ENCODE measurements around the gene ABCC9. TPM values are rescaled to one million over a fixed set of nuclear protein-coding genes. Genes with fewer than 3 reads are reported as not detected.

The ABCC9 gene
- total and polyA plus RNA-seq, 2 donors (not counting 3 experiments of a cell fraction or from before 2014, with no cell fraction given) = under 0.01 TPM; not detected in 1

- no peak overlapping the region for H3K4me3 ChIP-seq (replicated peaks in 1 of 3; ENCODE audit: insufficient read depth in 1 of 3, low read depth in 1 of 3, low read length in 3 of 3)
- TF ChIP-seq EZH2 (IDR thresholded peaks at IDR 0.05; ENCODE audit: borderline replicate concordance, low read depth, low read length, severe bottlenecking) (no peak), JUN (IDR thresholded peaks at IDR 0.05; ENCODE audit: borderline replicate concordance, insufficient read depth, insufficient read length, low read depth) (no peak), GATA2 (IDR thresholded peaks at IDR 0.05; ENCODE audit: insufficient read depth, insufficient read length, low read depth, low read length) (no peak), MAX (IDR thresholded peaks at IDR 0.05; ENCODE audit: insufficient read depth, insufficient read length) (no peak), POLR2A (IDR thresholded peaks at IDR 0.05; ENCODE audit: low read depth, low read length) (no peak), CTCF (IDR thresholded peaks at IDR 0.05; ENCODE audit: extremely low read depth in 1 of 2, insufficient read depth in 1 of 2, low read depth in 1 of 2, low read length in 2 of 2) (no peak), POLR2AphosphoS5 (IDR thresholded peaks at IDR 0.05; ENCODE audit: insufficient read depth, low read depth, low read length) (no peak), MYC (IDR thresholded peaks at IDR 0.05; ENCODE audit: low read depth, low read length) (no peak), FOS (IDR thresholded peaks at IDR 0.05; ENCODE audit: borderline replicate concordance, insufficient read depth, low read length) (no peak)
- no peaks in the 10 kb centered on the region for H3K36me3 ChIP-seq (ENCODE audit: control insufficient read depth in 2 of 2, extremely low read depth in 1 of 2, insufficient read depth in 2 of 2, low read length in 2 of 2)
- no TSS peak for BruUV-seq (replicated peaks)
- H2AFZ ChIP-seq (ENCODE audit: low read depth, low read length) = no peak overlapping the region
- dilution Hi-C loops (cut with MboI; ENCODE audit: extremely low pct_ligation_motif_present, low sequenced_read_pairs) = no loop called here
- ChIA-PET CTCF (no interaction called here), POLR2A (no interaction called here)
- intact Hi-C loops (cut with micrococcal nuclease) = no loop called here
- H4K20me1 ChIP-seq (replicated peaks; ENCODE audit: control insufficient read depth, extremely low read depth, insufficient read depth, low read length) = no peaks in the 10 kb centered on the region
- FAIRE-seq (no peak), DNase-seq (ENCODE audit: low read depth, low spot score) (no peak)
- no peak overlapping the region for H3K4me2 ChIP-seq (ENCODE audit: insufficient read depth, low read length)
- H3K4me1 ChIP-seq (ENCODE audit: control insufficient read depth, extremely low read depth, insufficient read depth, low read length) = no peaks in the 10 kb centered on the region
- no peak overlapping the region for H3K27ac ChIP-seq (ENCODE audit: insufficient read depth, low read depth, low read length)
- no peaks in the 10 kb centered on the region for H3K27me3 ChIP-seq (ENCODE audit: control insufficient read depth in 2 of 2, insufficient read depth in 2 of 2, low read length in 2 of 2)
- H3K9me3 ChIP-seq (replicated peaks; ENCODE audit: control insufficient read depth, insufficient read depth, low read length) = no peaks in the 10 kb centered on the region
- no peak overlapping the region for H3K9ac ChIP-seq (replicated peaks; ENCODE audit: extremely low read depth, insufficient read depth, low read length)
- no peaks in the 10 kb centered on the region for H3K9me1 ChIP-seq (replicated peaks; ENCODE audit: control insufficient read depth, extremely low read depth, insufficient read depth, low read length)
- no peaks in the 10 kb centered on the region for H3K79me2 ChIP-seq (ENCODE audit: control insufficient read depth, insufficient read depth, low read length)
Measured at GRCh38 chr12:21893924-21894323, 47.3 kb downstream of the ABCC9 start.
